IPS-NIHi7 (cell line): ENCODE data around the gene NARS2.
"Not testable (repeated sequence)": the region's sequence is repeated elsewhere in the genome, so short reads cannot be mapped to it uniquely, and the experiment has no call there.

Source experiments
- DNase-seq: peaks from one replicate; pipeline ENCODE4 v3.0.0; 2012; ENCODE audit warnings: mixed read lengths; ENCODE audit errors: extremely low spot score

Gene NARS2

DNA sequence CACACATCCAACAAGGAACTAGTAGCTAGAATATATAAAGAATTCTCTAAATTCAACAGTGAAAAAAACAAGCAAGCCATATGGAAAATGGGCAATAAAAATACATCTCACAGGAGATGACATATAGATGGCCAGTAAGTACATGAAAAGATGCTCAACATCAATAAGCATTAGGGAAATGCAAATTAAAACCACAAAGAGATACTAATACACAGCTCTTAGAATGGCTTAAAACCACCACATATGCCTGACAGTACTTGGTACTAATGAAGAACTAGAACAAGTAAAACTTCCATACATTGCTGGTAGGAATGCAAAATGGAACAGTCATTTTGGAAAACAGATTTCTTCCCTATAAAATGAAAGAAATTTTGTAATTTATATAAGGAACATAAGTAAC is 85.5 kb downstream of the NARS2 start:
- no peak for DNase-seq

- no peak for DNase-seq
Observed at GRCh38 chr11:78478536-78478935, 96.1 kb downstream of the NARS2 start.

DNA sequence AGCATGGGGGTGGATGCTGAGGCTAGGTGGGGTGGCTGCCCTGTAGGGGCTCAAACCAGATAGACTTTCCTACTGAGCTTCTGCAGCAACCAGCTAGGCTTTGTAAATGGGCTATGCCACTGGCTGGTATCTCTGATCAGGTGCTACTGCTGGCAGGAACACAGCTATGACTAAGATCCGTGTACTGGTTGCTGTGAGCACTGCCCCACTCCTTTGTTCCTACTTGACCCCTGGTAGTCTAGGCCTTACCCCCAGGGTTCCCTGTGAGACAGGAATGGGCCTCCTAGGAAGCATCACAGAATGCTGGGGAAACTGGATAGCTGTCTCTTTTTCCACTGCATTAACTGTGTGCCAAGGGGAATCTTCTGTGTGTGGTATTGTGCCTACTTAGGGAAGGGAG is 98.6 kb downstream of the NARS2 start:
- peak; percentile 16 for DNase-seq

DNA sequence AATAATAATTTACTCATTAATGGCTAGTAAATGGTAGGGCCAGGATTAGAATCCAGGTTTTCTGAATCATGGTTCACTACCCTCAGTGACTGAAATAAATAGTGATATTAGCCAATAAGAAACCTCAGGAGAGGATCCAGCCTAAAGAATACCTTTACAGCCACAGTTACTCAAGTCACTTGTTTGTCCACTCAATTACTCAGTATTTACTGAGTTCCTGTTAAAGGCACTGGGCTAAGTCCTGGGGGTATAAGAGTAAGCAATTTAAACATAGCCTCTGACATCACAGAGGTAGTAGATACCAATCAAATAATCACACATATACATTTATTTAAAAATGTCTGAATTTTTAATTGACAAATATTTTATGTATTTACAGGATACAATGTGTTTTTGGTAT is 100.2 kb downstream of the NARS2 start:
- DNase-seq: no peak

GRCh38 chr11:78472905-78473304 is 101.8 kb downstream of the NARS2 start:
- DNase-seq: no peak

DNA sequence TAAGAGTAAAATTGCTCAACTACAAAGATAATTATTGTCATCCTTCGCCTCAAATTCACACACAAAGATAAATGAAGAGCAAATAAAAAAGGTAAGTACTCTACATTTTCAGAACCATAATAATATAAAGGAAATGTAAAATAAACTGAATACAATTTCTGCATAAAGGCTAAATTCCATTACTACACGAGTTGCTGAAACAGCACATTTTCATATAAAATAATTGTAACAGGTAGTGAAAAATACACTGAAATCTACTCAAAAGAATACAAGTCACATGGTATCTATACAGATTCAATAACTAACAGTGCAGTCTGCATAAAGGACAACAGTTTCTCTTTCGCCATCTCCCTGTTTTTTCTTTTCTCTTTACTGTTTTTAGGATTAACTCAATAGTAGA is 102.3 kb downstream of the NARS2 start:
- DNase-seq: no peak

GRCh38 chr11:78470861-78471442 is 103.7 kb downstream of the NARS2 start:
- no peak for DNase-seq

DNA sequence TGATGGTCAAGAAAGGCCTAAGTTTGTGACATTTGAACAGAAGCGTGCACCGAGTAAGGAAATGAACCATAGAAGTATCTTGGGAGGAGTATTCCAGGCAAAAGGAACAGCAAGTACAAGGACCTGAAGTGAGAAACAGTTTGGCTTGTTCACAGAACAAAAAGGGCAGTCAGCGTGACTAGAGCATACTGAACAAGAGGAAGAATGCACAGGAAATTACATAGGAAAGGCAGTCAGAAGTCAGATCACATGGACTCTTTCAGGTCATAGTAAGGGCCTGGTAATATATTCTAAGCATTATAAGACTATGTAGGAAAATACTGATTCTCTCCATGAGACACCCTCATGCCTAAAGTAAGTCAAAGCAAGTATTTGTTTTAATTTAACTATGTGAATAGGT is 104.8 kb downstream of the NARS2 start:
- no peak for DNase-seq

DNA sequence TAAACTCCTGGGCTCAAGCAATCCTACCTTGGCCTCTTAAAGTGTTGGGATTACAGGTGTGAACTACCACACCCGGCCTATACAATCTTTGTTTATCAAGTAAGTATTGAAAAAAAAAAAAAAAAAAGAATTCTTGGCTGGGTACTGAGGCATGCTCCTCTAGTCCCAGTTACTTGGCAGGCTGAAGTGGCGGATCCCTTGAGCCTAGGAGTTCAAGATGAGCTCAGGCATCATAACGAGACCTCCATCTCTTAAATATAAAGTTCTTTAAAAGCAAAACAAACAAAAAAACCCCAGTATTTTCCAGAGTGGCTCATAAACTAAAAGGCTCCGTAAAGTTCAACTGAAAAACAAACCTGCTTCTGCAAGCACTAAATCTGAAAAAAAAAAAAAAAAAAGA is 106.7 kb downstream of the NARS2 start:
- no peak for DNase-seq

DNA sequence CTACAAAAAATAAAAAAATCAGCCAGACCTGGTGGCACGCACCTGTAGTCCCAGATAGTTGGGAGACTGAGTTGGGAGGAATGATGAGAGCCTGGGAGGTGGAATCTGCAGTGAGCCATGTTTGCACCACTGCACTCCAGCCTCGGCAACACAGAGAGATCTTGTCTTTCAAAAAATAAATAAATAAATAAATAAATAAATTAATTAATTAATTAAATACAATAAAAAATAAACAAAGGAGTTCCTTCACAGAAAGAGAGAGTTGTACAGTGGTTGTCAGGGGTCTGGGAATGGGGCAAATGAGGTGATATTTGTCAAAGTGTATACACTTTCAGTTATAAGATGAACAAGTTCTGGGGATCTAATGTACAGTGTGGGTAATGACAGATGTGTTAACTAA is 107.3 kb downstream of the NARS2 start:
- no peak for DNase-seq

GRCh38 chr11:78465169-78465942 is 109.3 kb downstream of the NARS2 start:
- no peak for DNase-seq

GRCh38 chr11:78464787-78465168 is 109.9 kb downstream of the NARS2 start:
- DNase-seq: not testable (repeated sequence)

GRCh38 chr11:78460471-78460870 is 114.2 kb downstream of the NARS2 start:
- DNase-seq: no peak

DNA sequence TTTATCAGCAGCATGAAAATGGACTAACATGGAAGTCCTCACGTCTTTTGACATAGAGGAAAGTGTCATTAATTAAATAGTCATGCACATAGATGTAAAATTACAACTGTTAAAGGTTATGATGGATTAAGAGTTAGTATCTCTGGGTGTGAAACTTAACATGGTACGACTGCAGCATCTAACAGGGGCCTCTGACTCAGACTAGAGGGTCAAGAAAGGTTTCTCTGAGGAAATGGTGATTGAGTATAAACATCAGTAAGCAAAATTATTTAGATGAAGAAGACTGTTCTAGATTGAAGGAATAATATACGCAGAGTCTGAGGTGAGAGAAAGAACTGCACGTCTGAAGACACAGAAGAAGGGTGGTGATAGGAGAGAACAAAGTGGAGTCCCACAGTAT is 114.9 kb downstream of the NARS2 start:
- no peak for DNase-seq

- DNase-seq: no peak
Observed at GRCh38 chr11:78457448-78457847, 117.2 kb downstream of the NARS2 start.

GRCh38 chr11:78453140-78453935 is 121.3 kb downstream of the NARS2 start:
- no peak for DNase-seq

DNA sequence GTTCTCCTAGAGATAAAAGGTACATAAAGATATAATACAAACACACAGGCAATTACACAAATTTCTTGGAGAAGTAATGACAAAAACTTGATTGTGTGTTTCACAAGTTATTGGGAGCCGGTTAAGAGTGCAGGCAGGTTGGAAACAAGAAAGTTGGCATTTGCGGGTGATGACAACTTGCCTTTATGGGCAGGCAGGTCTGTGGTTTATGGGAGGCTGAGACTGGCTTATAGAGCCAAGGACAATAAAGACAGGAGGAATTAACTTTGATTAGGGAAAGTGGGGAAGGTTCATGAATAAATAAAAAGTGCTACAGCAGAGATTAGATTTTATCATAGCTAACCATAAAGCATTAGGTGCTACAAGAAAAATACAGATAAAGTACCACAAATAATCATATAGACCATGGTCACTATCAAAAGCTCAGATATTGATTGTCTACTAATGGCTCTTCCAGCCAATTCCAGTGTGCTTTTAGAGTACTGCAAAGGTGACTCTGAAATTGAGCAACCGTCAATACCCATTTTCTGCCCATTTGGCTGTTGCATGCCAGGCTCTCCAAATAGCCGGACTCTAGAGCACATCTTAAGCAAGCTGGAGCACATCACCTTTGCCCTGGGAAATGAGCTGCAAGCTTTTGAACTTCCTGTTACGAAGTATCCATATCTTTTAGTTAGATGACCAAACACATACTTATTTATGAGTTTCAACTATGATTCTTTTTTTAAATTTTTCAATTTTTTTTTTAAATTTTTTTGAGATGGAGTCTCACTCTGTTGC is 123.1 kb downstream of the NARS2 start:
- DNase-seq: no peak

GRCh38 chr11:78450866-78451265 is 123.8 kb downstream of the NARS2 start:
- no peak for DNase-seq

DNA sequence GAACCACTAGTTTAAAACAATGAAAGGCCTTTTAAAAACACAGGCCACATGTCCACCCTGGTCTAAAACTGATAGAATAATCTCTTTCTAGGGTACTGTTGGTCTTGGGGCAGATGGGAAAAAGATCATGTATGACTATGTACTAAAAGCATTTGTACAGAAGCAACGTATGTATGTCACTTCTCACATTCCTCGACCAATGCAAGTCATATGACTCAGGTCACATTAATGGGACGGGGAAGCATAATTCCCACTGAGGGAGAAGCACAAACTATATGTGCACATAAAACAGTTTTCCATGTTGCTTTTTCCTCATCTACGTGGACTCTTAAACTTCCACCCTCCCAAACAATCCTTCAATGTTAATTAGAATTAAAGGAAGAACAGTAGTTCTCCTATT is 124.8 kb downstream of the NARS2 start:
- DNase-seq: no peak

DNA sequence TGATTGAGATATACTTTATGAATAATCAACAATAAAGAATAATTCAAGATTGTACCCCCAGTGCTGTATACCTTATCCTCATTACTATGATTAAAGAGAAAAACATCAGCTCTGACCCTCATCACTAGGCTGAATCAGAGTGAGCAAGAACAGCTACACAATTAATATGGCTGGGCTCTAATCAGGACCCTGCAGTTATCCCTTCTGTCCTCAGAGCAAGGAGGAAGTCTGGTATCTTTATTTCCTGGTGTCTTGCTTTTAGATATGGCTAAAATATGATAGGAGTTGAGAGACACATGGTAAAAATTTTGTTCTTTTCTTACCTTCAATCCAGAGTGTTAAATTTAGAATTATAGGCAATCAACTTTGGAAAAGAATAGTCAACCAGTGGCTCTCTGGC is 128.5 kb downstream of the NARS2 start:
- DNase-seq: no peak

GRCh38 chr11:78444726-78445125 is 129.9 kb downstream of the NARS2 start:
- no peak for DNase-seq

GRCh38 chr11:78441956-78442355 is 132.7 kb downstream of the NARS2 start:
- no peak for DNase-seq
